OCI-LY7 (cell line): Measurements from ENCODE around the gene EPHA1.

Source experiments
- EZH2phosphoT487 ChIP-seq: fragments of 200-600 bp; sonication (generic); IDR thresholded peaks from 2 replicates; pipeline ENCODE4 v1.6.1; 2018; ENCODE audit warnings: low read depth, borderline replicate concordance, mild to moderate bottlenecking, mixed run types, antibody characterized with exemption, low read length, moderate library complexity, mixed read lengths
- TF ChIP-seq, protein P1 (sequence below): fragments of 200-600 bp; sonication (generic); conservative IDR thresholded peaks from 2 replicates; pipeline ENCODE4 v1.5.1; 2014; ENCODE audit warnings: mild to moderate bottlenecking, antibody characterized with exemption, low read length, moderate library complexity, mixed read lengths

DNA sequence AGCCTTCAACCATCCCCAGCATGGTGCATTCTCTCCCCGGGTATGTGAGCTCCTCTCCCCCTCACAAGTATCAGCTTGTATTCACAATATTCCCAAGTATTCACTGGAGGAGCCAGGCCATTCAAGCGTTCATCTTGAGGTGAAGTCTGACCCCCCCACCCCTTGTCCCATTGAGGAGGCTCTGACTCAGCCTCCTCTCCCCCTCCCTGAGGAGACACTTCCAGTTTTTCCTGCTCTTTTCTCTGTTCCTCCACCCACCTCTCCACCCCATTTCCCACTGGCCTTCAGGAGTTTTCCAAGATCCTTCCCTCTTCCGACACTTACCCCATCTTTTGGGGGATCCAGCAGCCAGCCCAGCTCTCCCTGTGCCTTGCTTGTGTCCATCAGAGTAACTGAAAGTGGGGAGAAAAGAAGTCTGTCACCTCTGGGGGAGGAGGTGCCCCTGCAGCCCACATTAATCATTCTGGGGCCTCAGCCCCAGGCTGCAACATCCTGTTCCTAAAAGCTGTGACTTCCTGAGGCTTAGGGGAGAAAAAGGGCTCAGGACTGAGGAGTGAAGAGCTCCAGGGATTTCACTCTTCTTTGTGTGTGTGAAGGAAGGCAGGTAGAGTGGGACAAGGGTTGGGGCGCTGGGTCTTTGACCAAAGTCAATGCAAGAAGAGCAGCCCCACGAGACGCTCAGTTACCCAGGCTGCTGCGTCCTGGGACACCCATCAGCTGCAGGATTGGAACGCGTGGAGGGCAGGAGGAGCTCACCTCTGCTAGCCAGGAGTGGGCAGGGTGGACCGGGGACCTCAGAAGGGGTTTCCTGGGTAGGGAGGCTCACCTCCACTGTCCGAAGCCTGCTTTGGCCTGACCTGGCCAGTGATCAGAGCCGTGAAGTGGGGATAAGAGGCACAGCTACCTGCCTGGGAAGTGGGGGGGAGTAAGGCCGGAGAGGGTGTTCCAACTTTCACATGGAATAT lies 1.1 kb downstream of the EPHA1 start:
- TF ChIP-seq EZH2phosphoT487: no peak
- TF ChIP-seq, protein P1, sequence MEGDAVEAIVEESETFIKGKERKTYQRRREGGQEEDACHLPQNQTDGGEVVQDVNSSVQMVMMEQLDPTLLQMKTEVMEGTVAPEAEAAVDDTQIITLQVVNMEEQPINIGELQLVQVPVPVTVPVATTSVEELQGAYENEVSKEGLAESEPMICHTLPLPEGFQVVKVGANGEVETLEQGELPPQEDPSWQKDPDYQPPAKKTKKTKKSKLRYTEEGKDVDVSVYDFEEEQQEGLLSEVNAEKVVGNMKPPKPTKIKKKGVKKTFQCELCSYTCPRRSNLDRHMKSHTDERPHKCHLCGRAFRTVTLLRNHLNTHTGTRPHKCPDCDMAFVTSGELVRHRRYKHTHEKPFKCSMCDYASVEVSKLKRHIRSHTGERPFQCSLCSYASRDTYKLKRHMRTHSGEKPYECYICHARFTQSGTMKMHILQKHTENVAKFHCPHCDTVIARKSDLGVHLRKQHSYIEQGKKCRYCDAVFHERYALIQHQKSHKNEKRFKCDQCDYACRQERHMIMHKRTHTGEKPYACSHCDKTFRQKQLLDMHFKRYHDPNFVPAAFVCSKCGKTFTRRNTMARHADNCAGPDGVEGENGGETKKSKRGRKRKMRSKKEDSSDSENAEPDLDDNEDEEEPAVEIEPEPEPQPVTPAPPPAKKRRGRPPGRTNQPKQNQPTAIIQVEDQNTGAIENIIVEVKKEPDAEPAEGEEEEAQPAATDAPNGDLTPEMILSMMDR: no peak
